GM12892 (cell line): ENCODE measurements around the gene LRRC74B.

Source experiments
- DNase-seq: peaks from one replicate; pipeline ENCODE4 v3.0.0; 2011; ENCODE audit not compliant: insufficient read length
- FAIRE-seq: peaks from 2 replicates; lab custom pipeline; 2011; peaks lifted over from hg19 to GRCh38; lab: Jason Lieb, UNC
- POLR2A ChIP-seq: IDR thresholded peaks from 2 replicates; pipeline ENCODE4 v1.6.1; 2011; ENCODE audit warnings: low read depth, low read length, control low read depth
- POLR2AphosphoS5 ChIP-seq: IDR thresholded peaks from 2 replicates; pipeline ENCODE4 v1.6.1; 2011; ENCODE audit warnings: low read depth, low read length, control low read depth
- TAF1 ChIP-seq: IDR thresholded peaks from 2 replicates; pipeline ENCODE4 v1.6.1; 2011; ENCODE audit warnings: low read depth, mild to moderate bottlenecking, control low read depth, low read length, borderline replicate concordance

The LRRC74B gene

GRCh38 chr22:21016644-21017420 is 28.9 kb upstream of the LRRC74B start:
- TF ChIP-seq POLR2A (no peak), TAF1 (no peak), POLR2AphosphoS5 (no peak)
- DNase-seq (no peak), FAIRE-seq (no peak)

- FAIRE-seq: no peak
- DNase-seq: no peak
- TF ChIP-seq POLR2AphosphoS5 (no peak), POLR2A (no peak), TAF1 (no peak)
Observed at GRCh38 chr22:21018314-21018713, 27.4 kb upstream of the LRRC74B start.

- TF ChIP-seq POLR2AphosphoS5 (no peak), POLR2A (no peak), TAF1 (no peak)
- DNase-seq (peak; percentile 60), FAIRE-seq (no peak)
Observed at GRCh38 chr22:21020802-21021429, 24.8 kb upstream of the LRRC74B start.

- no peak for DNase-seq
- FAIRE-seq: no peak
- TF ChIP-seq TAF1 (no peak), POLR2A (no peak), POLR2AphosphoS5 (no peak)
Observed at GRCh38 chr22:21022507-21022906, 23.2 kb upstream of the LRRC74B start.

GRCh38 chr22:21022955-21023614 is 22.7 kb upstream of the LRRC74B start:
- no peak for DNase-seq
- TF ChIP-seq TAF1: no peak
- no peak for TF ChIP-seq POLR2AphosphoS5
- TF ChIP-seq POLR2A: no peak
- no peak for FAIRE-seq

- TF ChIP-seq POLR2AphosphoS5 (no peak), POLR2A (no peak), TAF1 (no peak)
- DNase-seq (no peak), FAIRE-seq (no peak)
Observed at GRCh38 chr22:21025266-21025665, 20.5 kb upstream of the LRRC74B start.

GRCh38 chr22:21025763-21026755 is 19.7 kb upstream of the LRRC74B start:
- FAIRE-seq: no peak
- DNase-seq: no peak
- TF ChIP-seq POLR2AphosphoS5 (no peak), POLR2A (no peak), TAF1 (no peak)

GRCh38 chr22:21026783-21027692 is 18.7 kb upstream of the LRRC74B start:
- FAIRE-seq (no peak), DNase-seq (no peak)

GRCh38 chr22:21028277-21029251 is 17.2 kb upstream of the LRRC74B start:
- TF ChIP-seq POLR2AphosphoS5 (no peak), POLR2A (no peak), TAF1 (no peak)
- DNase-seq (no peak), FAIRE-seq (no peak)

More at GRCh38 chr22:21026783-21027692, 18.7 kb upstream of the LRRC74B start:
- no peak for TF ChIP-seq POLR2A
- TF ChIP-seq TAF1: no peak
- no peak for TF ChIP-seq POLR2AphosphoS5
